ENCODE results near the gene PIK3CB.
"Not testable (repeated sequence)": the region's sequence is repeated elsewhere in the genome, so short reads cannot be mapped to it uniquely, and the experiment has no call there.

PIK3CB gene

DNA sequence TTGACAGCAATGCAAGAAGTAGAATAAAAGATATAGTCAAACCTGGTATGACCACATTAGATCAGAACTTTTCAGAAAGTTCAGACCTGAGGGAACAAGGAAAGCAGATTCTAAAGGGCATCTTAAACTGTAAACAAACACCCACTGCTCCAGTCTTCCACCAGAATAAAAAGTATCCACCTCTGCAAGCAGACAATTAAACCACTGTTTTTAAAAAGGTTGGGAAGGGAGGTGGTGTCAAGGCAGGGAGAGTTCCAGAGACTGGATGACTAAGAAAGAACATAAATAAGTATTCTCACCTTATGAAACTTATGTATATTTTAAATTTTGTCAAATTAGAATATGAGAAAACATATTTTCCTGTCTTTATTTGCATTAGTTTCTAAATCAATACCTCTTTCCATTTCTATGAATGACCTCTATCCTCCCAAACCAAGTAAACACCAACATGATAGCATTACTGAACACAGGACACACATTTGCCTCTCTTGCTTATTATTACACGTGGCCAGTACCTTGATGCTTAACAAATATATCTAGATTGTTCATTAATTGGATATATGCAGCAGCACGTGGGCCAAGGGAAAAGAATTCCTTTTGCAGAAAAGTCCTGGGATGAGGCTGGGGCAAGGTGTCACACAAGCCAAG is 31.6 kb downstream of the PIK3CB start:
- Histone ChIP-seq H3K36me3 (no peaks in the 10 kb centered on the region), H3K9me3 (ENCODE audit: severe bottlenecking) (no peaks in the 10 kb centered on the region), H3K27ac (no peak overlapping the region), H3K27me3 (ENCODE audit: insufficient read depth, low read depth, severe bottlenecking) (no peaks in the 10 kb centered on the region), H3K4me3 (ENCODE audit: low read depth, low read length) (no peak overlapping the region)
- DNase-seq: no peak
- TF ChIP-seq, protein P1, sequence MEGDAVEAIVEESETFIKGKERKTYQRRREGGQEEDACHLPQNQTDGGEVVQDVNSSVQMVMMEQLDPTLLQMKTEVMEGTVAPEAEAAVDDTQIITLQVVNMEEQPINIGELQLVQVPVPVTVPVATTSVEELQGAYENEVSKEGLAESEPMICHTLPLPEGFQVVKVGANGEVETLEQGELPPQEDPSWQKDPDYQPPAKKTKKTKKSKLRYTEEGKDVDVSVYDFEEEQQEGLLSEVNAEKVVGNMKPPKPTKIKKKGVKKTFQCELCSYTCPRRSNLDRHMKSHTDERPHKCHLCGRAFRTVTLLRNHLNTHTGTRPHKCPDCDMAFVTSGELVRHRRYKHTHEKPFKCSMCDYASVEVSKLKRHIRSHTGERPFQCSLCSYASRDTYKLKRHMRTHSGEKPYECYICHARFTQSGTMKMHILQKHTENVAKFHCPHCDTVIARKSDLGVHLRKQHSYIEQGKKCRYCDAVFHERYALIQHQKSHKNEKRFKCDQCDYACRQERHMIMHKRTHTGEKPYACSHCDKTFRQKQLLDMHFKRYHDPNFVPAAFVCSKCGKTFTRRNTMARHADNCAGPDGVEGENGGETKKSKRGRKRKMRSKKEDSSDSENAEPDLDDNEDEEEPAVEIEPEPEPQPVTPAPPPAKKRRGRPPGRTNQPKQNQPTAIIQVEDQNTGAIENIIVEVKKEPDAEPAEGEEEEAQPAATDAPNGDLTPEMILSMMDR (IDR thresholded peaks at IDR 0.05; ENCODE audit: low read depth, low read length): no peak

- not testable (repeated sequence) for H3K4me3 ChIP-seq (ENCODE audit: low read depth, low read length); H3K36me3 ChIP-seq; DNase-seq; H3K27ac ChIP-seq; H3K27me3 ChIP-seq (ENCODE audit: insufficient read depth, low read depth, severe bottlenecking); H3K9me3 ChIP-seq (ENCODE audit: severe bottlenecking)
Measured at GRCh38 chr3:138802223-138802622, 32.5 kb downstream of the PIK3CB start.

- DNase-seq: no peak
- TF ChIP-seq, protein P1 (IDR thresholded peaks at IDR 0.05; ENCODE audit: low read depth, low read length): no peak
- no peaks in the 10 kb centered on the region for H3K36me3 ChIP-seq
- H3K27me3 ChIP-seq (ENCODE audit: insufficient read depth, low read depth, severe bottlenecking): no peaks in the 10 kb centered on the region
- H3K27ac ChIP-seq: no peak overlapping the region
- H3K4me3 ChIP-seq (ENCODE audit: low read depth, low read length): no peak overlapping the region
- H3K9me3 ChIP-seq (ENCODE audit: severe bottlenecking): no peaks in the 10 kb centered on the region
Measured at GRCh38 chr3:138801792-138802191, 32.9 kb downstream of the PIK3CB start.

- no peaks in the 10 kb centered on the region for H3K27me3 ChIP-seq (ENCODE audit: insufficient read depth, low read depth, severe bottlenecking)
- H3K36me3 ChIP-seq: no peaks in the 10 kb centered on the region
- H3K4me3 ChIP-seq (ENCODE audit: low read depth, low read length): no peak overlapping the region
- TF ChIP-seq, protein P1 (IDR thresholded peaks at IDR 0.05; ENCODE audit: low read depth, low read length): no peak
- DNase-seq: no peak
- no peaks in the 10 kb centered on the region for H3K9me3 ChIP-seq (ENCODE audit: severe bottlenecking)
- H3K27ac ChIP-seq: no peak overlapping the region
Measured at GRCh38 chr3:138800248-138800647, 34.5 kb downstream of the PIK3CB start.

DNA sequence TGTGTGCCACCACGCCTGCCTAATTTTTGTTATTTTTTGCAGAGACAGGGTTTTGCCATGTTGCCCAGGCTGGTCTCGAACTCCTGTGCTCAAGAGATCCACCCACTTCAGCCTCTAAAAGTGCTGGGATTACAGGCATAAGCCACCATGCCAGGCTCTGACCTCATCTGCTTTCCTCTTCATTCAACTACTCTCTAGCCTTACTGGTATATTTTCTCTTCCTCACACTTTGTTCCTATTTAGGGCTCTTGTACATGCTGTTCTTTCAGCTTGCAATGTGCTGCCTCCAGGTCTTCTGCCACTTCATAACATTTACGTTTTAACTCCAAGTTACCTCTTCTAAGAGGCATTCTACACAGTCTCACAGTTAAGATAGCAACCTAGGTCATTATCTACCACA is 34.9 kb downstream of the PIK3CB start:
- no peak for DNase-seq
- Histone ChIP-seq H3K36me3 (no peaks in the 10 kb centered on the region), H3K27ac (no peak overlapping the region), H3K9me3 (ENCODE audit: severe bottlenecking) (no peaks in the 10 kb centered on the region), H3K27me3 (ENCODE audit: insufficient read depth, low read depth, severe bottlenecking) (no peaks in the 10 kb centered on the region), H3K4me3 (ENCODE audit: low read depth, low read length) (no peak overlapping the region)
- TF ChIP-seq, protein P1 (IDR thresholded peaks at IDR 0.05; ENCODE audit: low read depth, low read length): no peak

DNA sequence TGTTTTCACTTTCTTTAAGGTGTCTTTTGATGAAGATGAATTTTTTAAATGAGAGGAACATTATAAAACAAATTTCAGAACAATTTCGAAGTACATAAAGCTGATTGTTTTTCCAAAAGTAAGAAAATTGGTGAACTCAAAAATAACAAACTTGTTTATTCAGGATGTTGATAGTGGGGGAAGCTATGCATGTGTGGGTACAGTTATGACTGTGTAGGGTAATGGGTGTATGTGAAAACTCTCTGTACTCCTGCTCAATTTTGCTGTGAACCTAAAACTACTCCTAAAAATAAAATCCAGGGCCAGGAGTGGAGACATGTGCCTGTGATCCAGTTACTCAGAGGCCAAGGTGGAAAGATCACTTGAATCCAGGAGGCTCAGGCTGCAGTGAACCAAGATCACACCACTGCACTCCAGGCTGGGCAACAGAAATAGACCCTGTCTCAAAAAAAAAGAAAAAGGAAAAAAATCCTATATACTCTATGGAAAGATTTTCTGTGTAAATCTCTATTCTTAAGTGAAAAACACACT is 37.2 kb downstream of the PIK3CB start:
- DNase-seq: no peak
- no peak overlapping the region for H3K27ac ChIP-seq
- H3K9me3 ChIP-seq (ENCODE audit: severe bottlenecking): no peaks in the 10 kb centered on the region
- TF ChIP-seq, protein P1 (IDR thresholded peaks at IDR 0.05; ENCODE audit: low read depth, low read length): no peak
- 0 out of 2 replicates have a peak, but pooled peaks cover 3% of the 10 kb centered on the region for H3K36me3 ChIP-seq
- no peaks in the 10 kb centered on the region for H3K27me3 ChIP-seq (ENCODE audit: insufficient read depth, low read depth, severe bottlenecking)
- H3K4me3 ChIP-seq (ENCODE audit: low read depth, low read length): no peak overlapping the region

Data from WERI-Rb-1 (cell line).